ENCODE measurements around the gene APH1B. TPM values are rescaled to one million over a fixed set of nuclear protein-coding genes. Genes with fewer than 3 reads are reported as not detected.
"Not testable (repeated sequence)": the region's sequence is repeated elsewhere in the genome, so short reads cannot be mapped to it uniquely, and the experiment has no call there.

The APH1B gene
- total and polyA plus RNA-seq, 8 donors = 24.0 to 32.2 (median 29.4) TPM

- Histone ChIP-seq H3K9me3 (no peaks in the 10 kb centered on the region), H3K27me3 (no peaks in the 10 kb centered on the region), H3K36me3 (no peaks in the 10 kb centered on the region), H3K4me1 (no peaks in the 10 kb centered on the region), H3K4me3 (no peak overlapping the region), H3K27ac (no peak overlapping the region)
- no peak for DNase-seq
- no peak for ATAC-seq
- TF ChIP-seq CTCF (IDR thresholded peaks at IDR 0.05) = no peak
- intact Hi-C loops (cut with DNase I) = no loop called here
Observed at GRCh38 chr15:63314409-63314808, 37.0 kb downstream of the APH1B start.

GRCh38 chr15:63318344-63318743 is 40.9 kb downstream of the APH1B start:
- DNase-seq = no peak
- no peak for TF ChIP-seq CTCF (IDR thresholded peaks at IDR 0.05)
- no peak for ATAC-seq
- no peak overlapping the region for H3K27ac ChIP-seq
- H3K36me3 ChIP-seq = no peaks in the 10 kb centered on the region
- no peaks in the 10 kb centered on the region for H3K9me3 ChIP-seq
- no peaks in the 10 kb centered on the region for H3K4me1 ChIP-seq
- intact Hi-C loops (cut with DNase I) = no loop called here
- no peak overlapping the region for H3K4me3 ChIP-seq
- H3K27me3 ChIP-seq = no peaks in the 10 kb centered on the region

GRCh38 chr15:63319065-63319464 is 41.7 kb downstream of the APH1B start:
- Histone ChIP-seq H3K4me1 (no peaks in the 10 kb centered on the region), H3K9me3 (no peaks in the 10 kb centered on the region), H3K27ac (no peak overlapping the region), H3K4me3 (no peak overlapping the region), H3K27me3 (no peaks in the 10 kb centered on the region), H3K36me3 (no peaks in the 10 kb centered on the region)
- DNase-seq (no peak), ATAC-seq (no peak)
- intact Hi-C loops (cut with DNase I) = no loop called here
- TF ChIP-seq CTCF (IDR thresholded peaks at IDR 0.05) = no peak

GRCh38 chr15:63320446-63320845 is 43.0 kb downstream of the APH1B start:
- H3K27me3 ChIP-seq; ATAC-seq; H3K4me1 ChIP-seq; H3K4me3 ChIP-seq; DNase-seq; intact Hi-C loops (cut with DNase I); H3K9me3 ChIP-seq; H3K27ac ChIP-seq; H3K36me3 ChIP-seq: not testable (repeated sequence)

GRCh38 chr15:63320981-63321380 is 43.6 kb downstream of the APH1B start:
- ATAC-seq; H3K27ac ChIP-seq; H3K4me3 ChIP-seq; H3K27me3 ChIP-seq; H3K36me3 ChIP-seq; DNase-seq; H3K4me1 ChIP-seq; H3K9me3 ChIP-seq; intact Hi-C loops (cut with DNase I): not testable (repeated sequence)

GRCh38 chr15:63321462-63321861 is 44.1 kb downstream of the APH1B start:
- Histone ChIP-seq H3K36me3 (no peaks in the 10 kb centered on the region), H3K9me3 (no peaks in the 10 kb centered on the region), H3K4me1 (no peaks in the 10 kb centered on the region), H3K27ac (no peak overlapping the region), H3K27me3 (no peaks in the 10 kb centered on the region), H3K4me3 (no peak overlapping the region)
- ATAC-seq (no peak), DNase-seq (no peak)
- intact Hi-C loops (cut with DNase I) = no loop called here
- TF ChIP-seq CTCF (IDR thresholded peaks at IDR 0.05) = no peak

Measured in left lung (tissue), 10 donors.